Right cardiac atrium (tissue), 5 donors: ENCODE results near the gene WSCD1. TPM values are rescaled to one million over a fixed set of nuclear protein-coding genes. Genes with fewer than 3 reads are reported as not detected.

Experiments used
- ATAC-seq, 2 donors: fragments of 200-7000 bp; cut with Tn5 transposase; one replicate each; pipeline versions ENCODE4 v1.8.0 to v1.9.1; 2020; ENCODE audit warnings: moderate library complexity in 2 of 2, mild to moderate bottlenecking in 1 of 2
- DNase-seq, 3 donors: peaks; one replicate each; pipeline ENCODE4 v3.0.0-alpha.2; 2020
- H3K27ac ChIP-seq: one replicate; pipeline ENCODE4 v1.5.1; 2013; ENCODE audit warnings: mild to moderate bottlenecking, low read length, control low read depth, moderate library complexity
- H3K27me3 ChIP-seq: one replicate; pipeline ENCODE4 v1.6.1; 2013; ENCODE audit not compliant: control insufficient read depth, insufficient read depth
- H3K4me1 ChIP-seq: one replicate; pipeline ENCODE4 v1.6.1; 2013; ENCODE audit warnings: low read length; ENCODE audit not compliant: control insufficient read depth, insufficient read depth
- H3K4me3 ChIP-seq: one replicate; pipeline ENCODE4 v1.5.1; 2013; ENCODE audit warnings: low read length, control low read depth
- H3K9me3 ChIP-seq: one replicate; pipeline ENCODE4 v1.6.1; 2013; ENCODE audit warnings: low read length; ENCODE audit not compliant: control insufficient read depth
- WGBS: extraction: QIAGEN DNeasy Blood & Tissue Kit; methylation state at CpG from one replicate; pipeline ENCODE4 v1.1.7; 2013; 5-methylcytosine and 5-hydroxymethylcytosine counted together
- intact Hi-C, 4 donors: fragments of 100-400 bp; cut with DNase I; formaldehyde crosslinking; loops; one replicate each; pipeline versions ENCODE4 v1.11.0 to v1.14.0; 2022 to 2023
- polyA plus RNA-seq: library from polyadenylated mRNA; stranded (reverse); fragments of 200-250 nt; gene quantifications from one replicate; pipeline ENCODE4 v1.2.3, GENCODE V29; 2013
- total RNA-seq, 4 donors: library from RNA; stranded (reverse); fragmentation: NEBNext Ultra II Directional; extraction: Animal tissue kit (Norgen Biotek cat#: 25700); gene quantifications; one replicate each; pipeline ENCODE4 v1.2.1, GENCODE V29; 2021
- donor health status: healthy with polysubstance abuse.
- donor health status: DM: no; HTN: yes; CAD: no.
- donor health status: DM: no; HTN: no; CAD: no.
- donor health status: DM: no; HTN: yes; CAD: no; lungs with severe emphysema.
- donor health status: DM: yes; HTN: yes; CAD: no.

The WSCD1 gene
- total and polyA plus RNA-seq, 5 donors, result 2.6 to 9.2 (median 6.4) TPM

- no peak overlapping the region for H3K4me3 ChIP-seq
- H3K9me3 ChIP-seq, result no peaks in the 10 kb centered on the region
- no peak overlapping the region for H3K27ac ChIP-seq
- no peak for ATAC-seq
- no peaks in the 10 kb centered on the region for H3K27me3 ChIP-seq
- intact Hi-C loops, result no loop called here
- no peak for DNase-seq
- H3K4me1 ChIP-seq, result no peaks in the 10 kb centered on the region
- WGBS, result 86% methylated on average over 7 of the region's 7 CpGs
Measured at GRCh38 chr17:6073620-6074019, 3.4 kb downstream of the WSCD1 start.

GRCh38 chr17:6075050-6075449, 4.9 kb downstream of the WSCD1 start:
- ATAC-seq (no peak), DNase-seq (no peak)
- Histone ChIP-seq H3K4me3 (no peak overlapping the region), H3K4me1 (no peaks in the 10 kb centered on the region), H3K27ac (no peak overlapping the region), H3K9me3 (no peaks in the 10 kb centered on the region), H3K27me3 (no peaks in the 10 kb centered on the region)
- 68% methylated on average over 6 of the region's 6 CpGs for whole genome bisulfite sequencing
- intact Hi-C loops, result no loop called here

- Histone ChIP-seq H3K9me3 (no peaks in the 10 kb centered on the region), H3K27me3 (no peaks in the 10 kb centered on the region), H3K27ac (no peak overlapping the region), H3K4me3 (no peak overlapping the region), H3K4me1 (no peaks in the 10 kb centered on the region)
- WGBS, result 72% methylated on average over 8 of the region's 8 CpGs
- intact Hi-C loops, result no loop called here
- DNase-seq, result no peak
- ATAC-seq, result no peak
Measured at GRCh38 chr17:6075845-6076244, 5.7 kb downstream of the WSCD1 start.

- no peaks in the 10 kb centered on the region for H3K9me3 ChIP-seq
- no peak overlapping the region for H3K4me3 ChIP-seq
- intact Hi-C loops, result no loop called here
- 84% methylated on average over 5 of the region's 5 CpGs for WGBS
- no peak overlapping the region for H3K27ac ChIP-seq
- no peak for ATAC-seq
- no peaks in the 10 kb centered on the region for H3K27me3 ChIP-seq
- DNase-seq, result no peak
- no peaks in the 10 kb centered on the region for H3K4me1 ChIP-seq
Measured at GRCh38 chr17:6077752-6078151, 7.6 kb downstream of the WSCD1 start.

GRCh38 chr17:6078458-6078871, 8.3 kb downstream of the WSCD1 start:
- Histone ChIP-seq H3K9me3 (no peaks in the 10 kb centered on the region), H3K27me3 (no peaks in the 10 kb centered on the region), H3K4me1 (no peaks in the 10 kb centered on the region), H3K27ac (no peak overlapping the region), H3K4me3 (no peak overlapping the region)
- DNase-seq (no peak), ATAC-seq (no peak)
- 74% methylated on average over 9 of the region's 9 CpGs for WGBS
- intact Hi-C loops, result no loop called here

GRCh38 chr17:6079155-6079888, 9.1 kb downstream of the WSCD1 start:
- ATAC-seq (no peak), DNase-seq (no peak)
- 78% methylated on average over 13 of the region's 13 CpGs for WGBS
- intact Hi-C loops, result no loop called here
- no peak overlapping the region for H3K27ac ChIP-seq
- no peaks in the 10 kb centered on the region for H3K9me3 ChIP-seq
- H3K27me3 ChIP-seq, result no peaks in the 10 kb centered on the region
- H3K4me3 ChIP-seq, result no peak overlapping the region
- no peaks in the 10 kb centered on the region for H3K4me1 ChIP-seq

GRCh38 chr17:6079960-6080359, 9.8 kb downstream of the WSCD1 start:
- H3K27ac ChIP-seq, result no peak overlapping the region
- ATAC-seq, result no peak
- no peaks in the 10 kb centered on the region for H3K9me3 ChIP-seq
- DNase-seq, result no peak
- H3K4me1 ChIP-seq, result no peaks in the 10 kb centered on the region
- no peaks in the 10 kb centered on the region for H3K27me3 ChIP-seq
- WGBS, result 93% methylated on average over 2 of the region's 2 CpGs
- intact Hi-C loops, result no loop called here
- H3K4me3 ChIP-seq, result no peak overlapping the region

GRCh38 chr17:6080711-6081430, 10.7 kb downstream of the WSCD1 start:
- Histone ChIP-seq H3K4me1 (no peaks in the 10 kb centered on the region), H3K27me3 (no peaks in the 10 kb centered on the region), H3K4me3 (no peak overlapping the region), H3K9me3 (no peaks in the 10 kb centered on the region), H3K27ac (no peak overlapping the region)
- ATAC-seq (no peak), DNase-seq (no peak)
- intact Hi-C loops, result no loop called here
- WGBS, result 92% methylated on average over 35 of the region's 35 CpGs

GRCh38 chr17:6082335-6082734, 12.2 kb downstream of the WSCD1 start:
- no peak overlapping the region for H3K27ac ChIP-seq
- WGBS, result 68% methylated on average over 8 of the region's 8 CpGs
- no peaks in the 10 kb centered on the region for H3K27me3 ChIP-seq
- H3K4me3 ChIP-seq, result no peak overlapping the region
- ATAC-seq (no peak), DNase-seq (no peak)
- intact Hi-C loops, result no loop called here
- no peaks in the 10 kb centered on the region for H3K4me1 ChIP-seq
- H3K9me3 ChIP-seq, result no peaks in the 10 kb centered on the region

GRCh38 chr17:6084311-6085161, 14.4 kb downstream of the WSCD1 start:
- no peaks in the 10 kb centered on the region for H3K9me3 ChIP-seq
- ATAC-seq, result no peak
- H3K4me1 ChIP-seq, result no peaks in the 10 kb centered on the region
- no peak overlapping the region for H3K4me3 ChIP-seq
- 75% methylated on average over 25 of the region's 25 CpGs for WGBS
- no peaks in the 10 kb centered on the region for H3K27me3 ChIP-seq
- no peak for DNase-seq
- H3K27ac ChIP-seq, result no peak overlapping the region
- intact Hi-C loops, result no loop called here

GRCh38 chr17:6085812-6086211, 15.6 kb downstream of the WSCD1 start:
- H3K9me3 ChIP-seq, result no peaks in the 10 kb centered on the region
- intact Hi-C loops, result no loop called here
- WGBS, result 75% methylated on average over 9 of the region's 9 CpGs
- H3K27ac ChIP-seq, result no peak overlapping the region
- no peaks in the 10 kb centered on the region for H3K27me3 ChIP-seq
- ATAC-seq, result no peak
- no peak for DNase-seq
- no peaks in the 10 kb centered on the region for H3K4me1 ChIP-seq
- H3K4me3 ChIP-seq, result no peak overlapping the region
